ENCODE results near the gene ATRNL1.

ATRNL1 gene

DNA sequence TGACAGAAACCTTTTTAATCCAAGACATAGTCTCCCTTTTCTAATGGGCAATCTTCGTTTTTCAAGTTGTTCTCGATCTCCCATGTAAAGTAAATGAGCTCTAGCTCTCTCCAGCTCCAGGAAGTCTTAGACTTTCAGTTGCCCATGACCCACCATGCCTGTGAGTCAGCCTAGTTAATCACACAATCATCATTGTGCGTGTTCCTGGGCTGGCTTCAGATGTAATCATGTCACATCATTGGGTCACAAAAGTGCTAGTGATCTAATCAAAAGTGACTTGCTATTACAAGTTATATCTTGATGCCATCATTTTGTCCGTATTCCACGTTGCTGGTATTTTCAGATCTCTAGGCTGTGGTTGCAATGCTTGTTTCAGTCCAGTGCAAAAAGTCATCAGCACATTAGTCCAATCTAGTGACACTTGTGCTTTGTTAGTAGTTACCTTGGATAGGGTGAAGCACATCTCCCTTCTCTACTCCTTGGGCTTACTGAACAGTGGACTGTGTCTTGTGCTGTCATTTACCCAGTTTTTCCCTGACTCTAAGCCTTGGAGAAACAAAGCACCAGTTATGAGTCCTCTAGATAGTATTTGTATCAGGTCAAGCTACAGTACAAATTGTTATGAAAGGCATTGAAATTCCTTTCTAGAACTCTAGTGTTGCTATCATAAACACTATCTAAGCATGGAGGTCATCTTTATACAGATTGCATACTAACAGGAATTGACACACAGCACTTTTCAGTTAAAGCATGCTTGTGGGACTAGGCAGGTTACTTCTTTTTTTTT lies 863.3 kb downstream of the ATRNL1 start:
- no peaks in the 10 kb centered on the region for H3K9me3 ChIP-seq (ENCODE audit: low read length)
- H3K4me1 ChIP-seq (ENCODE audit: insufficient read depth, low read length, severe bottlenecking) = no peaks in the 10 kb centered on the region
- no peak overlapping the region for H2AFZ ChIP-seq (ENCODE audit: low read length)
- H3K36me3 ChIP-seq (ENCODE audit: insufficient read depth, low read length) = no peaks in the 10 kb centered on the region
- H3K4me2 ChIP-seq (ENCODE audit: low read length) = no peak overlapping the region
- no peak overlapping the region for H3K9ac ChIP-seq (ENCODE audit: low read length)
- TF ChIP-seq, protein P1, sequence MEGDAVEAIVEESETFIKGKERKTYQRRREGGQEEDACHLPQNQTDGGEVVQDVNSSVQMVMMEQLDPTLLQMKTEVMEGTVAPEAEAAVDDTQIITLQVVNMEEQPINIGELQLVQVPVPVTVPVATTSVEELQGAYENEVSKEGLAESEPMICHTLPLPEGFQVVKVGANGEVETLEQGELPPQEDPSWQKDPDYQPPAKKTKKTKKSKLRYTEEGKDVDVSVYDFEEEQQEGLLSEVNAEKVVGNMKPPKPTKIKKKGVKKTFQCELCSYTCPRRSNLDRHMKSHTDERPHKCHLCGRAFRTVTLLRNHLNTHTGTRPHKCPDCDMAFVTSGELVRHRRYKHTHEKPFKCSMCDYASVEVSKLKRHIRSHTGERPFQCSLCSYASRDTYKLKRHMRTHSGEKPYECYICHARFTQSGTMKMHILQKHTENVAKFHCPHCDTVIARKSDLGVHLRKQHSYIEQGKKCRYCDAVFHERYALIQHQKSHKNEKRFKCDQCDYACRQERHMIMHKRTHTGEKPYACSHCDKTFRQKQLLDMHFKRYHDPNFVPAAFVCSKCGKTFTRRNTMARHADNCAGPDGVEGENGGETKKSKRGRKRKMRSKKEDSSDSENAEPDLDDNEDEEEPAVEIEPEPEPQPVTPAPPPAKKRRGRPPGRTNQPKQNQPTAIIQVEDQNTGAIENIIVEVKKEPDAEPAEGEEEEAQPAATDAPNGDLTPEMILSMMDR (IDR thresholded peaks at IDR 0.05; ENCODE audit: low read length) = no peak
- TF ChIP-seq EZH2 (IDR thresholded peaks at IDR 0.05; ENCODE audit: borderline replicate concordance, low read length) = no peak
- H3F3A ChIP-seq (ENCODE audit: insufficient read depth, low read length) = no peaks in the 10 kb centered on the region
- no peak overlapping the region for H3K4me3 ChIP-seq (ENCODE audit: low read depth, low read length, poor library complexity, severe bottlenecking)
- H4K20me1 ChIP-seq (ENCODE audit: insufficient read depth, low read length) = no peaks in the 10 kb centered on the region
- no peaks in the 10 kb centered on the region for H3K79me2 ChIP-seq (ENCODE audit: insufficient read depth, low read length)
- H3K9me2 ChIP-seq (ENCODE audit: low read depth, low read length) = no peaks in the 10 kb centered on the region
- H3K27me3 ChIP-seq (ENCODE audit: insufficient read depth, low read length) = no peaks in the 10 kb centered on the region
- H3K27ac ChIP-seq (ENCODE audit: low read depth, low read length, poor library complexity, severe bottlenecking) = no peak overlapping the region

DNA sequence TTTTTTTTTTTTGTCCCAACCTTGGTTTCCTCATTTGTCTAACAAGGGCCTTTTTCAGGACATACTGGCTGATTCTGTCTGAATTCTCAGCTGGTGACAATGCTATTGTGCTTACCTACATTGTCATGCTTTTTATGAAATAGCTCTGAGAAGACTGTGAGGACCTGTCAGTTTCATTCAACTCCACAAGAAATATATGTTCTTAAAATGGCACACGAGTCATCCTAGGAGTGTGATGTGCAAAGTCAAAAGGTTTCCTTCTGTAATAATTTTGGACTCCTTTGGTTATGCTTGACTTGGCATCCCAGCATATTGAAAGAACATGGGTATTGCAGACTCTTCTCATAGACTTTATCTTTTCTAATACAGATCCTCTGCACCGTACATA lies 863.8 kb downstream of the ATRNL1 start:
- Histone ChIP-seq H4K20me1 (ENCODE audit: insufficient read depth, low read length) (no peaks in the 10 kb centered on the region), H3K4me3 (ENCODE audit: low read depth, low read length, poor library complexity, severe bottlenecking) (no peak overlapping the region), H3F3A (ENCODE audit: insufficient read depth, low read length) (no peaks in the 10 kb centered on the region), H3K36me3 (ENCODE audit: insufficient read depth, low read length) (no peaks in the 10 kb centered on the region), H3K9me2 (ENCODE audit: low read depth, low read length) (no peaks in the 10 kb centered on the region), H3K79me2 (ENCODE audit: insufficient read depth, low read length) (no peaks in the 10 kb centered on the region), H3K9ac (ENCODE audit: low read length) (no peak overlapping the region), H3K4me1 (ENCODE audit: insufficient read depth, low read length, severe bottlenecking) (no peaks in the 10 kb centered on the region), H2AFZ (ENCODE audit: low read length) (no peak overlapping the region), H3K4me2 (ENCODE audit: low read length) (no peak overlapping the region), H3K9me3 (ENCODE audit: low read length) (no peaks in the 10 kb centered on the region), H3K27me3 (ENCODE audit: insufficient read depth, low read length) (no peaks in the 10 kb centered on the region), H3K27ac (ENCODE audit: low read depth, low read length, poor library complexity, severe bottlenecking) (no peak overlapping the region)
- no peak for TF ChIP-seq EZH2 (IDR thresholded peaks at IDR 0.05; ENCODE audit: borderline replicate concordance, low read length)
- TF ChIP-seq, protein P1 (IDR thresholded peaks at IDR 0.05; ENCODE audit: low read length) = no peak

DNA sequence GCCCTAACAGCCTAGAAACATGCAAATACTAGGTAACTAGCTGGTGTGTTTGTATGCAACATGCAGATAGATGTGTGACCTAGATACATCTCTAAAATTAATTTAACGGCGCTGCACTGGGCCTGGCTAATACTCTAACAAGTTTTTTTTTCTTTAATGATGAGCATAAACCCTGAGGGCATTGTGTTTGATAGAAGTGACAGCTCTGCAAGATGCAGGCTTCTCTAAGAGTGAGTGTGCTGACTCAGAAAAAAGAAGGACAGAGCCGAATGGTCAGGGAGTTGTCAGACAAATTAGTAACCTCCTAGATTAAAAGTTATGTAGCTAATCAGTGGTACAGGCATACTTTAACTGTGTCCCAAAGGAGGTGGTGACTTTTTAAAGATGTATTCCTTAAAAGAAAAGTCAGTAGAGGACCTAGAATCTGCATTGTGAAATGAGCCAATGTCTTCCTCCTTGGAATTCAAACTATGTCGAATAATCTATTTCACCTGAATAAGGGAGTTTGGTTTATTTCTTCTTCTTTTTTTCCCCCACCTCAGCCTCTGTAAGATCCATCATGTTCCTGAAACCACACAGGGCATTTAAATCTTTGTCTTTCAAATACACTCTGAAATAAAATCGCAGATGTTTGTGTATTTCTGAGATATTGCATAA lies 864.7 kb downstream of the ATRNL1 start:
- Histone ChIP-seq H3K27me3 (ENCODE audit: insufficient read depth, low read length) (no peaks in the 10 kb centered on the region), H3K9me3 (ENCODE audit: low read length) (no peaks in the 10 kb centered on the region), H3K4me1 (ENCODE audit: insufficient read depth, low read length, severe bottlenecking) (no peaks in the 10 kb centered on the region), H3K79me2 (ENCODE audit: insufficient read depth, low read length) (no peaks in the 10 kb centered on the region), H3K9ac (ENCODE audit: low read length) (no peak overlapping the region), H3K4me2 (ENCODE audit: low read length) (no peak overlapping the region), H3K27ac (ENCODE audit: low read depth, low read length, poor library complexity, severe bottlenecking) (no peak overlapping the region), H3K9me2 (ENCODE audit: low read depth, low read length) (no peaks in the 10 kb centered on the region), H2AFZ (ENCODE audit: low read length) (no peak overlapping the region), H3K4me3 (ENCODE audit: low read depth, low read length, poor library complexity, severe bottlenecking) (no peak overlapping the region), H3K36me3 (ENCODE audit: insufficient read depth, low read length) (no peaks in the 10 kb centered on the region), H4K20me1 (ENCODE audit: insufficient read depth, low read length) (no peaks in the 10 kb centered on the region), H3F3A (ENCODE audit: insufficient read depth, low read length) (no peaks in the 10 kb centered on the region)
- no peak for TF ChIP-seq EZH2 (IDR thresholded peaks at IDR 0.05; ENCODE audit: borderline replicate concordance, low read length)
- TF ChIP-seq, protein P1 (IDR thresholded peaks at IDR 0.05; ENCODE audit: low read length) = no peak

Data from OCI-LY1 (cell line).